Nephron (organoid): ENCODE results near the gene AMIGO3.

Experiments
- H3K27ac Mint-ChIP-seq, 3 experiments: 2 replicates each; pipeline ENCODE4 v1.8.0; 2020; ENCODE audit warnings: mixed read lengths in 3 of 3, mild to moderate bottlenecking in 2 of 3, moderate library complexity in 1 of 3
- H3K27me3 Mint-ChIP-seq: 2 replicates; pipeline ENCODE4 v1.8.0; 2021; ENCODE audit warnings: low read depth, mild to moderate bottlenecking, moderate library complexity, mixed read lengths
- H3K36me3 Mint-ChIP-seq: 2 replicates; pipeline ENCODE4 v1.8.0; 2020; ENCODE audit warnings: low read depth, mixed read lengths
- H3K4me1 Mint-ChIP-seq: 2 replicates; pipeline ENCODE4 v1.8.0; 2020; ENCODE audit warnings: mixed read lengths
- H3K4me3 Mint-ChIP-seq, 3 experiments: 2 replicates each; pipeline ENCODE4 v1.8.0; 2020; ENCODE audit warnings: mild to moderate bottlenecking in 3 of 3, mixed read lengths in 3 of 3, moderate library complexity in 2 of 3
- H3K9me3 Mint-ChIP-seq: 2 replicates; pipeline ENCODE4 v1.8.0; 2020; ENCODE audit warnings: mixed read lengths
- CTCF ChIP-seq, 3 experiments: fragments of 200-600 bp; sonication (generic); IDR thresholded peaks; one replicate each; pipeline ENCODE4 v1.5.0; 2021; ENCODE audit warnings: antibody characterized with exemption in 3 of 3; ENCODE audit not compliant: unreplicated experiment in 3 of 3

AMIGO3 gene

GRCh38 chr3:49727924-49728361, 8.5 kb upstream of the AMIGO3 start:
- Mint-ChIP-seq H3K4me3 (no peak overlapping the region), H3K36me3 (peaks cover 31% of the 10 kb centered on the region), H3K9me3 (no peaks in the 10 kb centered on the region), H3K4me1 (peaks cover 4% of the 10 kb centered on the region), H3K27me3 (no peaks in the 10 kb centered on the region), H3K27ac (no peak overlapping the region)
- TF ChIP-seq CTCF (IDR thresholded peaks at IDR 0.05; ENCODE audit: unreplicated experiment in 3 of 3) = no peak

- no peak for TF ChIP-seq CTCF (IDR thresholded peaks at IDR 0.05; ENCODE audit: unreplicated experiment in 3 of 3)
- H3K27ac Mint-ChIP-seq = no peak overlapping the region
- H3K9me3 Mint-ChIP-seq = no peaks in the 10 kb centered on the region
- no peaks in the 10 kb centered on the region for H3K27me3 Mint-ChIP-seq
- peaks cover 24% of the 10 kb centered on the region for H3K36me3 Mint-ChIP-seq
- H3K4me1 Mint-ChIP-seq = peaks cover 10% of the 10 kb centered on the region
- H3K4me3 Mint-ChIP-seq = no peak overlapping the region
Measured at GRCh38 chr3:49727154-49727923, 7.9 kb upstream of the AMIGO3 start.

- Mint-ChIP-seq H3K4me1 (peaks cover 10% of the 10 kb centered on the region), H3K9me3 (no peaks in the 10 kb centered on the region), H3K36me3 (peaks cover 22% of the 10 kb centered on the region), H3K27me3 (no peaks in the 10 kb centered on the region), H3K27ac (peak overlapping the region in 1 of 3 experiments; percentile 31), H3K4me3 (peak overlapping the region in 2 of 3 experiments; percentile 34 to 51)
- TF ChIP-seq CTCF (IDR thresholded peaks at IDR 0.05; ENCODE audit: unreplicated experiment in 3 of 3) = no peak
Measured at GRCh38 chr3:49725906-49726681, 6.6 kb upstream of the AMIGO3 start.

GRCh38 chr3:49724586-49724985, 5.1 kb upstream of the AMIGO3 start:
- Mint-ChIP-seq H3K4me1 (peaks cover 13% of the 10 kb centered on the region), H3K4me3 (peak overlapping the region; percentile 93 to 95 (median 94)), H3K36me3 (peaks cover 15% of the 10 kb centered on the region), H3K27me3 (no peaks in the 10 kb centered on the region), H3K9me3 (no peaks in the 10 kb centered on the region), H3K27ac (peak overlapping the region; percentile 94 to 99 (median 97))
- no peak for TF ChIP-seq CTCF (IDR thresholded peaks at IDR 0.05; ENCODE audit: unreplicated experiment in 3 of 3)

- Mint-ChIP-seq H3K27ac (peak within 1 kb of the TSS; percentile 94 to 99 (median 97)), H3K4me1 (peaks cover 20% of the 10 kb centered on the region), H3K27me3 (no peaks in the 10 kb centered on the region), H3K36me3 (peaks cover 13% of the 10 kb centered on the region), H3K9me3 (no peaks in the 10 kb centered on the region), H3K4me3 (peak within 1 kb of the TSS; percentile 93 to 95 (median 94))
- no peak for TF ChIP-seq CTCF (IDR thresholded peaks at IDR 0.05; ENCODE audit: unreplicated experiment in 3 of 3)
Measured at GRCh38 chr3:49723628-49724551, 4.4 kb upstream of the AMIGO3 start, which contains the start of gene GMPPB. TSS of gene GMPPB (minus strand) at chr3:49723951. CDS start at chr3:49723726, 225 bp downstream.
